T-helper 1 cell treated with Interleukin-12 subunit alpha and Interleukin-12 subunit beta and Interleukin-4 antibody, amounts not matched to agents 30 ng/mL and 1 ng/mL, for 36 hours (primary cell): ENCODE measurements around the gene JHY. TPM values are rescaled to one million over a fixed set of nuclear protein-coding genes. Genes with fewer than 3 reads are reported as not detected.

ENCODE experiments used
- intact Hi-C: fragments of 100-400 bp; cut with micrococcal nuclease; formaldehyde crosslinking; loops from one replicate; pipeline ENCODE4 v1.15.1; 2024
- total RNA-seq: library from RNA; stranded (reverse); gene quantifications from 2 replicates; pipeline ENCODE4 v1.2.3, GENCODE V29; 2022

Gene JHY
- total RNA-seq, 1 donor from 2014 or later: 2.9 TPM

DNA sequence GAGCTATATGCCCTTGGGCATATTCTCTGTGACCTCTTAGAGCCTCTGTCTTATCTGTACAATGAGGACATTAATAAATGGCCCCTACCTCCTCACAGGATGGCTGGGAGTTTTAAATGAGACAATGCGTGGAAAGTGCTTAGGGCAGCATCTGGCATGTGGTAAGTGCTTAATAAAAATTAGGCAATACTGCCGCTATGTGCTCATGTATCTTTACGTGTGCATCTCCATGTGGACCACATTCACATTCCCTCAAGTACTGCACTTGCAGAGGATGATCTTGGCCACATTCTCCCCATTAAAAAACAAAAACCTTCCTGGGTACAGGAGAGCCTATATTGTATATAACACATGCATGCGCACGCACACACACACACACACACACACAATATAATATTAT lies 118.2 kb downstream of the JHY start:
- intact Hi-C loops: no loop called here

- intact Hi-C loops: no loop called here
Measured at GRCh38 chr11:123006860-123007542, 124.4 kb downstream of the JHY start.

Other genes starting within 250 kb of the JHY start
- gene UBASH3B, start 227.0 kb upstream of the JHY start, total RNA-seq: 10.2 and 10.9 TPM in 2 replicates
- gene CRTAM, start 44.3 kb upstream of the JHY start, total RNA-seq: 0.66 and 0.86 TPM in 2 replicates
- gene BSX, start 99.1 kb downstream of the JHY start, total RNA-seq: not detected in 2 replicates
- gene HSPA8, start 179.4 kb downstream of the JHY start, total RNA-seq: 2,429 and 2,453 TPM in 2 replicates